NCI-H146 treated with DMSO at 0.1 percent for 48 hours (cell line): ENCODE measurements around the gene CDHR5.
"Not testable (repeated sequence)": the region's sequence is repeated elsewhere in the genome, so short reads cannot be mapped to it uniquely, and the experiment has no call there.

Experiments
- DNase-seq: peaks from one replicate; lab custom pipeline; 2025; ENCODE audit not compliant: unreplicated experiment; lab: John Stamatoyannopoulos, UW

CDHR5 gene, protein sequence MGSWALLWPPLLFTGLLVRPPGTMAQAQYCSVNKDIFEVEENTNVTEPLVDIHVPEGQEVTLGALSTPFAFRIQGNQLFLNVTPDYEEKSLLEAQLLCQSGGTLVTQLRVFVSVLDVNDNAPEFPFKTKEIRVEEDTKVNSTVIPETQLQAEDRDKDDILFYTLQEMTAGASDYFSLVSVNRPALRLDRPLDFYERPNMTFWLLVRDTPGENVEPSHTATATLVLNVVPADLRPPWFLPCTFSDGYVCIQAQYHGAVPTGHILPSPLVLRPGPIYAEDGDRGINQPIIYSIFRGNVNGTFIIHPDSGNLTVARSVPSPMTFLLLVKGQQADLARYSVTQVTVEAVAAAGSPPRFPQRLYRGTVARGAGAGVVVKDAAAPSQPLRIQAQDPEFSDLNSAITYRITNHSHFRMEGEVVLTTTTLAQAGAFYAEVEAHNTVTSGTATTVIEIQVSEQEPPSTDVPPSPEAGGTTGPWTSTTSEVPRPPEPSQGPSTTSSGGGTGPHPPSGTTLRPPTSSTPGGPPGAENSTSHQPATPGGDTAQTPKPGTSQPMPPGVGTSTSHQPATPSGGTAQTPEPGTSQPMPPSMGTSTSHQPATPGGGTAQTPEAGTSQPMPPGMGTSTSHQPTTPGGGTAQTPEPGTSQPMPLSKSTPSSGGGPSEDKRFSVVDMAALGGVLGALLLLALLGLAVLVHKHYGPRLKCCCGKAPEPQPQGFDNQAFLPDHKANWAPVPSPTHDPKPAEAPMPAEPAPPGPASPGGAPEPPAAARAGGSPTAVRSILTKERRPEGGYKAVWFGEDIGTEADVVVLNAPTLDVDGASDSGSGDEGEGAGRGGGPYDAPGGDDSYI

DNA sequence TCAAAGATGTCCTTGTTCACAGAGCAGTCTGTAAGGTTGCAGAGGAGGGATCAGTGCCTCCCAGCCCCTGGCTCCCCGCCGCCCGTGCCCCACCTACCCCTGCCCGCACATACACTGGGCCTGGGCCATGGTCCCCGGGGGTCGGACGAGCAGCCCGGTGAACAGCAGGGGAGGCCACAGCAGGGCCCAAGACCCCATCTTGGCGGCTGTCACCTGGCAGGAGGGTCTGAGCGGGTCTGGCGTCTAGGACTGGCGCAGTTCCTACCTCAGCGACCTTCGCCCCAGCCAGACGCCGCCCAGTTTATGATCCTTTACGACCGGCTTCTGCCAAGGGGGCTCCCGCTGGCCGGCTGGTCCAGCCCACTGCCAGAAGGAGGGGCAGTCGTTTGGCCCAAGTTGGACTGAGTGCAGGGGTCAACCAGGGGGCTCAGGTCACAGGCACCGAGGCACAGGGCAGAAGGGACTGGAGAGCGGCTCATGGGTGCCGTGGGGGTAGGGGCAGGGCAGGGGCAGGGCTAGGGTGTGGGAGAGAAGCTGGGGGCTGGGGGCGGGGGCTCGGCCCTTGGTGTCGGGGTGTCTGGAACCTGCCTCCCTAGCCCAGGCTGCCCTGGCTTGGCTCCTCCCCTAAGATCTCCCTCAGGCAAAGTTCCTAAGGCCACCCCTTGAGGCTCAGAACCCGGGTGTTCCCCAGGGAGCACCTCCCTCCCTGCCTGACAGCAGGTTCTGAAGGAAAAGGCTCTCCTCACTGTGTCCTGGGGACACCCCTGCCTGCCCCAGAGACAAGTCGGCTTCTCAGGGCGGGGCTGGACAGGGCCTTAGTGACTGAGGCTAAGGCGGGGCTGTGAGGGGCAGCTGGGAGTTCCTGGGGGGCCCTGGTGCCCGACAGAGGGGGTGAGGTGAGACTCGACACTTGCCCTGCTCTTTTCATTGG lies at the start of gene CDHR5:
Gene CDHR5, minus strand, starts transcription at position 251 of the 931 bp plus-strand sequence. Its CDS starts 53 bp downstream, at position 198.
- DNase-seq: no peak

- DNase-seq: no peak
Observed at GRCh38 chr11:674406-674805, 49.7 kb upstream of the CDHR5 start.

GRCh38 chr11:673866-674265 lies 49.1 kb upstream of the CDHR5 start:
- no peak for DNase-seq

- no peak for DNase-seq
Observed at GRCh38 chr11:665704-666281, 41.0 kb upstream of the CDHR5 start.

DNA sequence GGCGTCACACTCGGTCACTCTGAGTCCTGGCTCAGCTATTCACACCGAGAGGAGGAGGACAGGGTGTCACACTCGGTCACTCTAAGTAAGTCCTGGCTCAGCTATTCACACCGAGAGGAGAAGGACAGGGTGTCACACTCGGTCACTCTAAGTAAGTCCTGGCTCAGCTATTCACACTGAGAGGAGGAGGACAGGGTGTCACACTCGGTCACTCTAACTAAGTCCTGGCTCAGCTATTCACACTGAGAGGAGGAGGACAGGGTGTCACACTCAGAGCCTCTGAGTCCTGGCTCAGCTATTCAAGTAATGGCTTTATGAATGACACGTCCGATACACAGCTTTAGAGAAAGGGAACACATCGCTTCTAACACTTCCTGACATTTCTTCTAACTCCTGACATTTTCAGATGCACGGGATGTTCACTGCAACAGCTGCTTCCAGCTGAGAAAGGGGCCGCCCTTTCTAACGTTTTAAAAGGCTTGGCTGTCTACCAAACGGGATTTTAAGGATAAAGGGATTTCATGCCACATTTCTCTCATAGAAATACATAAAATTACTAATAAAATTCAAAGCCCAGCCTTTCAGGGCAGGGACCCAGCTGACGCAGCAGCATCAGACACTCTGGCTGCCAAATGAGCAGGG lies 40.4 kb upstream of the CDHR5 start:
- no peak for DNase-seq

DNA sequence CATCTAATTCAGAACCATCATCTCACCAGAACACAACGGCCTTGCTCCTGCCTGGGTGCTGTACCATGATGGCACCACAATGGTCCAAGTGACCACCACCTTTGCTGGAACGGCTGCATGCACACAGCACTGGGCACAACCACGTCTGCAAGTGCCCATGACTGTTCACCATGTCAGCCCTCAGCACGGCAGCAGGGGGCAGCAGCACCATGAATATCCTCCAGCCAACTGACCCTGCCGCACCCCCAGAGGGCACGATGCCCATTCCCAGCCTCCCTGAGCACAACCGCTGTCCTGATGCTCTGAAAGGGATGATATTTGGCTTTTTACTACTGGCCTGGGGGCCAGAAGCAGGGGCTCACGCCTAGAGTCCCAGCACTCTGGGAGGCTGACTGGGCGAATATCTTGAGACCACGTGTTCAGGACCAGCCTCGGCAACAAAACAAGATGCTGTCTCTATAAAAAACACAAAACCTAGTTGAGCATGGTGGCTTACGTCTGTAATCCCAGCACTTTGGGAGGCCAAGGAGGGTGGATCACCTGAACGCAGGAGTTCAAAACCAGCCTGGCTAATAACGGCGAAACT lies 38.0 kb upstream of the CDHR5 start:
- DNase-seq: no peak

DNA sequence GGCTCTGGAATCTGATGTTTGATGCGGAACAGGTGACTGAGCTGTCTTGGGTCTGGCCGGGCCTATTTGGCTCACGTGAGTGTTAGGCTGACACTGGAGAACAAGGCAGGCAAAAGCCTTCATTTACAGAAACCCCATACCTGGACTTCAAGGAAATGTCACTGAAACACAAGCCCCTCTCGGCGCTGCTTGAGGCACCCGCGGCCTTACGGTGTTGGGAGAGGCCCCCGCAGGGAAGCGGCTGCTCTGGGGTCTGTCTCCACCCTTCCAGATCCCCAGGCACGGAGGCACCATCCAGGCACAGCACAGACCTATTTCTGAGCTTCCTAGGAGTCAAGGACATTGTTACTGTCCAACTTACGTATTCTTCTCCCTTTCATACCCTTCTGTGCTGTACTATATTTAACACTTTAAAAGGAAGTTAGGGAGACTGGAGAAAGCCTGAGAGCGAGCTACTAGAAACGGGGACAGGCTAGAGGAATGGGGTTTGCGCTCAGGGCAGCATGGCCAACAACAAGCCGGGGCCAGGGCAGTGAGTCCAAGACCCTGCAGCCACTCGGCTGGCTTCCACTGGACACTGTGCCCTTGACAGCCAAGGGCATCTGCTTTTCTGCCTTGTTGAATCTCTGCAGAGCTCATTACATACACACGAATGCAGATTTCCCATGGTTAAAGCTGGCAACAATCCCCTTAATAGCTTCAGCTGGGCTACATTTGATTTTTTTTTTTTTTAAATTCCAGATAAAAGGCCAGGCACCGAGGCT lies 36.1 kb upstream of the CDHR5 start:
- no peak for DNase-seq

DNA sequence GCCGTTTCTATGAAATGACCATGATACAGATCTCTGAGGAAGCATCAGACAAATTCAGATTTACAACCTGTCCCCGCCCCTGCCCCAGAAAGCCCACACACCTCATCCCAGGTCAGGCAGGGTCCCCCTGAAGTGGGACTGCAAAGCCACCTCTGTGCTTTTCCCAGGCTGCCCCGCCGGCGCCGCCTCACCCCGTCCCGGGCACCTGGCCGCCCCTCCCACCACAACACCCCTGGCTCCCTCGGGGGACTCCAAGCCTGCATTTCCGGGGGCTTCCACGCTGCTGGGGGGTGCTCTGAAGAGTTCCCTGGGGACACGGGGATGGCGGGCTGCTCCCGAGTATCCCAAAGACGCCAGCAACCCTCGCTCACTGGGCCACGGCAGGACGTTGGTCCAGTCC lies 35.5 kb upstream of the CDHR5 start:
- no peak for DNase-seq

DNA sequence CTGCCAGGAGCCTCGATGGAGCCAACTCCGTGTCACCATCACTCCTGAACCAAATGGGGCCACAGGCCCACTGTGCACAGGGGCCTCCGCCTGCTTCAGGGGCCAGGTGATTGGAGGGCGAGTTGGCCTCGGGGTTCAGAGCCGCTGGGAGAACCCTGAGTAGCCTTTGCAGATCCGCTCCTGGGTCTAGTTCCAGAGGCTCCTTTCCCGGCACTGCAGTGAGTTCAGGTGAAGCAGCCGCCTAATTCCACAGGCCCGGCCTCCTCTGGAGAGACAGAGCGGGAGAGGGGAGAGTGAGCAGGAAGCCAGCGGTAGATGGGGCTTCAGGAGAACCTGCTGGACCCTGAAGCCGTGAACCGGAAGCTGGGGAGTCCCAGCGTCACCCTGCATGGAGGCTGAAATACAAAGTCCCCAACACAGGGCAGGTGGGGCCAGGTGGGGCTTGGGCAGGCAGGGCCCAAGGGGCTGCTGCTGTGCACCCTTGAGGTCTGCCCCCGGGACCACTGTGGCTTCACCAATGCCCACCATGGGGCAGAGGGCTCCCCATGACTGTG lies 34.9 kb upstream of the CDHR5 start:
- no peak for DNase-seq

GRCh38 chr11:657691-658126 lies 33.0 kb upstream of the CDHR5 start:
- DNase-seq: no peak

DNA sequence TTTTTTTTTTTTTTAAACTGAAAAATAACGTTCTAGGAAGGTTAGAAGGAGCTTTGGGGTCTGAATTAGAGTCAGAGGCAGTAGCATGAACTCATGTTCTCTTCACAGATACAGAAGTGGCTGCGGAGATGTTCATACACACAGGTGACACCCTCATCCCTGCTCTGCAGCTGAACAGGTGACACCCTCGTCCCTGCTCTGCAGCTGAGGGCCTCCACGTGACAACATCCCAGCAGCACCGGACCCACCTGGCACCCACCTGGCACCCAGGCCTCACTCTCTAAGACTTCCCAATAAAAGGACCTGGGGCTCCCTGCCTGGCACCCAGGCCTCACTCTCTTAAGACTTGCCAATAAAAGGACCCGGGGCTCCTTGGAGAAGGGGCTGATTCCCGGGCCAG lies 32.1 kb upstream of the CDHR5 start:
- no peak for DNase-seq

- DNase-seq: no peak
Observed at GRCh38 chr11:656426-656825, 31.7 kb upstream of the CDHR5 start.

GRCh38 chr11:655036-655726 lies 30.4 kb upstream of the CDHR5 start:
- no peak for DNase-seq

- not testable (repeated sequence) for DNase-seq
Observed at GRCh38 chr11:654444-654843, 29.7 kb upstream of the CDHR5 start.

DNA sequence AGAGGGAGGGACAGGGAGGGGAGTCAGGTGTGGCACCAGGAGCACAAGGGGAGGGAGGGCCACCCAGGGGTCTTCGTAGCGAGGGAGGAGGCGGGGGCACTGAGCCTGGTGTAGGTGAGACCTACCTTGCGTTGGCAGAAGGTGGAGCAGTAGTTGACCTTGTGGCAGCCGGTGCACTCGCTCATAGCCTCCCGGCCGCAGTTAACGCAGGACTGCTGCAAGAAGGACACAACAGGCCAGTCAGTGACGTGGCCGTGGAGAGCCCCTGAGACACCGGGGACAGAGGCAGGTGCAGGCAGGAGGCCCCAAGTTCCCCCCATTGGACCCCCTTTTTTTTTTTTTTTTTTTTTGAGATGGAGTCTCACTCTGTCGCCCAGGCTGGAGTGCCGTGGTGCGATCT lies 29.1 kb upstream of the CDHR5 start:
- no peak for DNase-seq

DNA sequence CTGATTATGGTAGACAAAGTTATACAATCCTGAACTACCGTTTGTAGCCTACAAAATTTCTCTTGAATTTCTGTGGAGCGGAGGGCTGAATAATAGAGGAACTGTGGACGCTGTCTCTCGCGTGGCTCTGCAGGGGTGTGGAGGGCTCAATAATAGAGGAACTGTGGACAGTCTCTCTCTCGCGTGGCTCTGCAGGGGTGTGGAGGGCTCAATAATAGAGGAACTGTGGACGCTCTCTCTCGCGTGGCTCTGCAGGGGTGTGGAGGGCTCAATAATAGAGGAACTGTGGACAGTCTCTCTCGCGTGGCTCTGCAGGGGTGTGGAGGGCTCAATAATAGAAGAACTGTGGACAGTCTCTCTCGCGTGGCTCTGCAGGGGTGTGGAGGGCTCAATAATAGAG lies 28.4 kb upstream of the CDHR5 start:
- DNase-seq: not testable (repeated sequence)

GRCh38 chr11:650482-650881 lies 25.7 kb upstream of the CDHR5 start:
- DNase-seq: no peak

GRCh38 chr11:647672-648158 lies 23.0 kb upstream of the CDHR5 start:
- DNase-seq: not testable (repeated sequence)
